Measurements from ENCODE around the gene CHCHD5. TPM values are rescaled to one million over a fixed set of nuclear protein-coding genes. Genes with fewer than 3 reads are reported as not detected.

Gene CHCHD5
- total and polyA plus RNA-seq, 2 of the 4 experiments (the other 2 are of a cell fraction) = 4.8 to 40.1 TPM

- Histone ChIP-seq H2AK5ac (ENCODE audit: low read depth, low read length) (no peak overlapping the region), H3K79me1 (ENCODE audit: low read depth in 1 of 2, low read length in 2 of 2) (peaks cover 3 to 14% of the 10 kb centered on the region in 2 experiments; a peak in 3 of 4 replicates), H2BK20ac (ENCODE audit: low read depth, low read length) (no peak overlapping the region), H3K14ac (replicated peaks; ENCODE audit: low read depth, low read length) (no peak overlapping the region), H4K91ac (ENCODE audit: insufficient read depth, low read depth, low read length) (no peak overlapping the region), H2AFZ (replicated peaks; ENCODE audit: low read length, poor library complexity) (no peak overlapping the region), H2BK120ac (ENCODE audit: low read depth, low read length) (no peak overlapping the region), H3K9me1 (ENCODE audit: insufficient read depth, low read length) (0 out of 2 replicates have a peak, but pooled peaks cover 2% of the 10 kb centered on the region), H3K4me2 (ENCODE audit: low read depth, low read length) (no peak overlapping the region), H3K4me1 (ENCODE audit: control insufficient read depth, insufficient read depth, low read length) (no peaks in the 10 kb centered on the region), H4K8ac (ENCODE audit: low read depth in 2 of 2, low read length in 2 of 2) (no peak overlapping the region), H3K23ac (ENCODE audit: low read depth, low read length) (no peak overlapping the region), H2BK15ac (ENCODE audit: low read depth, low read length) (no peak overlapping the region), H3K27ac (ENCODE audit: insufficient read depth, low read length) (no peak overlapping the region), H3K4me3 (ENCODE audit: insufficient read depth, low read depth, low read length) (no peak overlapping the region), H3K4ac (ENCODE audit: low read depth, low read length) (no peak overlapping the region), H4K5ac (ENCODE audit: low read depth, low read length) (no peak overlapping the region), H3K9me3 (ENCODE audit: control insufficient read depth, insufficient read depth, low read length) (no peaks in the 10 kb centered on the region), H4K20me1 (ENCODE audit: insufficient read depth, low read length) (no peaks in the 10 kb centered on the region), H2BK5ac (ENCODE audit: low read depth, low read length, poor library complexity, severe bottlenecking) (no peak overlapping the region), H3K27me3 (ENCODE audit: control insufficient read depth, insufficient read depth, low read length) (no peaks in the 10 kb centered on the region), H3K18ac (ENCODE audit: low read depth, low read length) (no peak overlapping the region), H2AK9ac (replicated peaks; ENCODE audit: low read depth, low read length, poor library complexity) (no peak overlapping the region), H3K56ac (ENCODE audit: extremely low read depth, insufficient read depth, low read length) (no peak overlapping the region), H3K9ac (ENCODE audit: low read depth, low read length) (no peak overlapping the region), H3K36me3 (ENCODE audit: control insufficient read depth, insufficient read depth, low read length) (peaks cover 18% of the 10 kb centered on the region)
- TF ChIP-seq MAFK (IDR thresholded peaks at IDR 0.05; ENCODE audit: low read depth, low read length) (no peak), FOS (IDR thresholded peaks at IDR 0.05; ENCODE audit: low read depth, low read length) (no peak), BHLHE40 (IDR thresholded peaks at IDR 0.05; ENCODE audit: low read depth, low read length) (no peak), ELK1 (IDR thresholded peaks at IDR 0.05; ENCODE audit: borderline replicate concordance, low read depth, low read length) (no peak), CEBPB (IDR thresholded peaks at IDR 0.05; ENCODE audit: low read depth, low read length) (no peak), CHD1 (IDR thresholded peaks at IDR 0.05; ENCODE audit: low read depth, low read length) (no peak), RFX5 (IDR thresholded peaks at IDR 0.05; ENCODE audit: low read depth, low read length) (no peak)
- no TSS peak for BruUV-seq (replicated peaks)
- ATAC-seq (ENCODE audit: low read depth) (no peak), DNase-seq (no peak)
- CTCF ChIA-PET = no interaction called here
- intact Hi-C loops (cut with micrococcal nuclease) (no loop called here), in situ Hi-C loops (cut with MboI; ENCODE audit: low sequenced_read_pairs) (no loop called here), dilution Hi-C loops (cut with HindIII; ENCODE audit: low sequenced_read_pairs, unreplicated experiment) (no loop called here)
- POLR2A ChIA-PET (ENCODE audit: unreplicated experiment) = no interaction called here
- WGBS, 2 experiments (ENCODE audit: extremely low coverage in 2 of 2, insufficient read length in 1 of 2) = no CpG with 5 or more reads among the region's 2 CpGs
Observed at GRCh38 chr2:112548980-112549379, 35.4 kb upstream of the CHCHD5 start.

All from IMR-90 (cell line).